ENCODE data around the gene GABARAP.

DNA sequence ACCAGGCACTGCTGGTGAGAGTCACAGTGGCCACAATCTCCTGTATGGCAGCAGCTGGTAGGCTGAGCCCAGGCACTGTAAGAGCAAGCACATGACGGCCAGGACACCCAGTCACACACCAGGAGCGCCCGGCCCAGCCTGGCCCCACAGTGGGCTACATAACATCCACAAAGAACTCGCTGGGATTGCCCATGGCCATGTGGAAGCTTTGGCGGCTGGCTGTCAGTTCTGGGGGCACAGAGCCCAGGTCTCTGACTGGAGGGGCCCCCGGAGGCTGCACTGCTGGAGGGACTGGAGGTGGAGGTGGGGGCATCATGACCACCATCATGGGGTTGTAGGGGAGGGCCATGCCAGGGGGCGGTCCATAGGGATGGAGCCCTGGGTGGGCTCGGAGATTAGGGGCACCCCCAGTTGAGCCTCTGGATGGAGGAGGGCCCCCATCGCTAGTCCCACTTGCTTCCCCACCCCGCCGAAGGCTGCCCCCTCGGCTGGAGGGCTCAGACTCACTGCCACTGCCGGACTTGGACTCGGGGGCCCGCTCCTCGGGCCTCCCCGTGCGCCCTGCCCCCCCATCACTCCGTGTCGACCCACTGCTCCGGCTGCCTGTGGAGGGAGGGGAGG lies 16.4 kb downstream of the GABARAP start:
- TF ChIP-seq, protein P1, sequence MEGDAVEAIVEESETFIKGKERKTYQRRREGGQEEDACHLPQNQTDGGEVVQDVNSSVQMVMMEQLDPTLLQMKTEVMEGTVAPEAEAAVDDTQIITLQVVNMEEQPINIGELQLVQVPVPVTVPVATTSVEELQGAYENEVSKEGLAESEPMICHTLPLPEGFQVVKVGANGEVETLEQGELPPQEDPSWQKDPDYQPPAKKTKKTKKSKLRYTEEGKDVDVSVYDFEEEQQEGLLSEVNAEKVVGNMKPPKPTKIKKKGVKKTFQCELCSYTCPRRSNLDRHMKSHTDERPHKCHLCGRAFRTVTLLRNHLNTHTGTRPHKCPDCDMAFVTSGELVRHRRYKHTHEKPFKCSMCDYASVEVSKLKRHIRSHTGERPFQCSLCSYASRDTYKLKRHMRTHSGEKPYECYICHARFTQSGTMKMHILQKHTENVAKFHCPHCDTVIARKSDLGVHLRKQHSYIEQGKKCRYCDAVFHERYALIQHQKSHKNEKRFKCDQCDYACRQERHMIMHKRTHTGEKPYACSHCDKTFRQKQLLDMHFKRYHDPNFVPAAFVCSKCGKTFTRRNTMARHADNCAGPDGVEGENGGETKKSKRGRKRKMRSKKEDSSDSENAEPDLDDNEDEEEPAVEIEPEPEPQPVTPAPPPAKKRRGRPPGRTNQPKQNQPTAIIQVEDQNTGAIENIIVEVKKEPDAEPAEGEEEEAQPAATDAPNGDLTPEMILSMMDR (IDR thresholded peaks at IDR 0.05; ENCODE audit: insufficient read depth, low read length, poor library complexity, severe bottlenecking): no peak
- TF ChIP-seq EZH2phosphoT487 (conservative IDR thresholded peaks at IDR 0.05; ENCODE audit: low read length): no peak
